Uterus (tissue), 4 donors: ENCODE data around the gene ZC3HAV1. TPM values are rescaled to one million over a fixed set of nuclear protein-coding genes. Genes with fewer than 3 reads are reported as not detected.
"Not testable (repeated sequence)": the region's sequence is repeated elsewhere in the genome, so short reads cannot be mapped to it uniquely, and the experiment has no call there.

Experiments
- DNase-seq, 2 donors: peaks; one replicate each; pipeline ENCODE4 v3.0.0-alpha.2; 2019 to 2020
- H3K27ac ChIP-seq, 2 donors: fragments of 200-600 bp; sonication (generic); 1 replicate in 1 of 2; 2 replicates in 1 of 2; pipeline ENCODE4 v1.5.1; 2016 to 2018
- H3K27me3 ChIP-seq, 2 donors: fragments of 200-600 bp; sonication (generic); one replicate each; pipeline ENCODE4 v1.5.1; 2018 to 2019; ENCODE audit warnings: control low read depth in 1 of 2
- H3K36me3 ChIP-seq, 2 donors: fragments of 200-600 bp; sonication (generic); one replicate each; pipeline ENCODE4 v1.5.1; 2019; ENCODE audit warnings: control low read depth in 1 of 2
- H3K4me1 ChIP-seq, 2 donors: fragments of 200-600 bp; sonication (generic); one replicate each; pipeline ENCODE4 v1.5.1; 2018 to 2019; ENCODE audit warnings: control low read depth in 1 of 2
- H3K4me3 ChIP-seq, 2 donors: fragments of 200-600 bp; sonication (generic); 1 replicate in 1 of 2; 2 replicates in 1 of 2; pipeline ENCODE4 v1.5.1; 2018 to 2019; ENCODE audit warnings: mild to moderate bottlenecking in 1 of 2
- H3K9me3 ChIP-seq, 2 donors: fragments of 200-600 bp; sonication (generic); one replicate each; pipeline ENCODE4 v1.5.1; 2019; ENCODE audit warnings: control low read depth in 1 of 2
- CTCF ChIP-seq, 4 experiments: fragments of 200-600 bp in 2 of 4; fragments of 450-650 bp in 2 of 4; sonication (generic) in 2 of 4; IDR thresholded peaks; one replicate each; pipeline ENCODE4 v1.5.1; 2016 to 2019; ENCODE audit warnings: antibody characterized with exemption in 4 of 4, mild to moderate bottlenecking in 2 of 4, moderate library complexity in 1 of 4
- POLR2A ChIP-seq, 2 donors: fragments of 450-650 bp; IDR thresholded peaks; one replicate each; pipeline ENCODE4 v1.6.1; 2016; ENCODE audit warnings: antibody characterized with exemption in 2 of 2, mild to moderate bottlenecking in 1 of 2, moderate library complexity in 1 of 2
- intact Hi-C: fragments of 100-400 bp; cut with DNase I; formaldehyde crosslinking; loops from one replicate; pipeline ENCODE4 v1.15.1; 2023; ENCODE audit warnings: low total_unique reads
- total RNA-seq, 4 donors: library from RNA; depleted of rRNA in 3 of 4; stranded (reverse); fragments of >200 nt in 3 of 4; gene quantifications; one replicate each; pipeline versions ENCODE4 v1.1.0 to v1.2.4, GENCODE V29; 2014 to 2023
- donor health status: DM: yes; HTN: yes; CAD: no.

The ZC3HAV1 gene
- total RNA-seq, 4 donors from 2014 or later: 14.1 to 39.7 (median 29.2) TPM

DNA sequence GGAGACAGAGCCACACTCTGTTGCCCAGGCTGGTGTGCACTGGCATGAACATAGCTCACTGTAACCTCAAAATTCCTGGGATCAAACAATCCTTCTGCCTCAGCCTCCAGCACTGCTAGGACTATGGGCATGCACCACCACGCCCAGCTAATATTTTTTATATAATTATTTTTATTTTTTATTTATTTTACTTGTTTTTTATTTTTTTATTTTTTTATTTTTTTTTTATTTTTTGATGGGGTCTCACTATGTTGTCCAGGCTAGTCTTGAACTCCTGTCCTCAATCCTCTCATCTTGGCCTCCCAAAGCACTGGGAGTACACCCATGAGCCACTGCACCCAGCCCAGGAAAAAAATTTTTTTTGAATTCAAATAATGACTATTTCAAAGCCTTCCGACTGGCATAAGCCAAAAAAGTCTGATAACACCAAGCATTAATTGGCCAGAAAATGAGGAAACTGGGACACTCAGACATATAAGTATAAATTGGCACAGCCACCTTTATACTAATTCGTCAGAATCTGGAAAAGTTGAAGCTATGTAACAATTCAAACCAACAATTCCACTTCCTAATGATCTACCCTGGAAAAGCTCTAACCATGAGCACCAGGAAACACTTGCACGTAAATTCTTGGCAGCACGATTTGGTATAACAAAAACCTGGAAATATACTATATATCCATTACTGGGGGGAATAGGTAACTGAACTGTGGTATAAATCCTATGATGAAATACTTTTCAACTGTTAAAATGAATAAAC lies 6.3 kb downstream of the ZC3HAV1 start:
- peaks cover 0 to 8% of the 10 kb centered on the region in 2 donors for H3K4me1 ChIP-seq
- no peaks in the 10 kb centered on the region for H3K36me3 ChIP-seq
- H3K27me3 ChIP-seq: no peaks in the 10 kb centered on the region
- H3K4me3 ChIP-seq: no peak overlapping the region
- DNase-seq: no peak
- peak overlapping the region in 1 of 2 donors; percentile 28 for H3K27ac ChIP-seq
- intact Hi-C loops: no loop called here
- H3K9me3 ChIP-seq: no peaks in the 10 kb centered on the region
- TF ChIP-seq POLR2A (IDR thresholded peaks at IDR 0.05): no peak
- no peak for TF ChIP-seq CTCF (IDR thresholded peaks at IDR 0.05)

- H3K4me1 ChIP-seq, H3K27me3 ChIP-seq, H3K4me3 ChIP-seq, DNase-seq, H3K36me3 ChIP-seq, intact Hi-C loops, H3K9me3 ChIP-seq, H3K27ac ChIP-seq: not testable (repeated sequence)
Observed at GRCh38 chr7:139101637-139102158, 7.8 kb downstream of the ZC3HAV1 start.

DNA sequence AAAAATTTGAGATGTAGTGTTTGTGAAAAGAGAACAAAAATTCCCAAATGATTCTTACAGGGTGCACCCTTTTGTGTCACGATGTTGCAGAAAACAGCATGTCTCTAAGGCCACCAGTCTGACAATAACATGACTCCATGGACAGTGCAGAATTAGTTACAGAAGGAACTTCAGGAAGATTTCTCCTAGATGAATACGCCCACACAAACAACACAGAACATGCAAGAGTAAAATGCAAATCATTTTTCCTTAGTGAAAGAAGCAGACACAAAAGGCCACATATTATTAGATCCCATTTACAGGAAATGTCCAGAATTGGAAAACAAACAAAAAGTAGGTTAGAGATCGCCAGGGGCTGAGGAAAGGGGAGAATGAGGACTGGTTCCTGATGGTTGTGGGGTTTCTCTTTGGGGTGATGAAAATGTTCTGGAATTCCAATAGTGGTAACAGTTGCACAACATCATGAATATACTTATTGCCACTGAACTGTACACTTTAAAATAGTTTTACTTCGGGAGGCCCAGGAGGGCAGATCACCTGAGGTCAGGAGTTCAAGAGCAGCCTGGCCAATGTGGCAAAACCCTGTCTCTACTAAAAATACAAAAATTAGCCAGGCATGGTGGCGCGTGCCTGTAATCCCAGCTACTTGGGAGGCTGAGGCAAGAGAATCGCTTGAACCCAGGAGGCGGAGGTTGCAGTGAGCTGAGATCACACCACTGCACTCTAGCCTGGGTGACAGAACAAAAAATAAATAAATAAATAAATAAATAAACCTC lies 10.2 kb downstream of the ZC3HAV1 start:
- Histone ChIP-seq H3K27me3 (no peaks in the 10 kb centered on the region), H3K27ac (no peak overlapping the region), H3K4me1 (no peaks in the 10 kb centered on the region), H3K36me3 (no peaks in the 10 kb centered on the region), H3K4me3 (no peak overlapping the region), H3K9me3 (no peaks in the 10 kb centered on the region)
- DNase-seq: no peak
- TF ChIP-seq CTCF (IDR thresholded peaks at IDR 0.05): no peak
- TF ChIP-seq POLR2A (IDR thresholded peaks at IDR 0.05): no peak
- intact Hi-C loops: no loop called here

GRCh38 chr7:139095194-139095659 lies 14.3 kb downstream of the ZC3HAV1 start:
- Histone ChIP-seq H3K4me1 (no peaks in the 10 kb centered on the region), H3K27me3 (no peaks in the 10 kb centered on the region), H3K4me3 (no peak overlapping the region), H3K27ac (no peak overlapping the region), H3K36me3 (no peaks in the 10 kb centered on the region), H3K9me3 (no peaks in the 10 kb centered on the region)
- TF ChIP-seq POLR2A (IDR thresholded peaks at IDR 0.05) (no peak), CTCF (IDR thresholded peaks at IDR 0.05) (no peak)
- intact Hi-C loops: no loop called here
- no peak for DNase-seq

GRCh38 chr7:139094596-139094995 lies 14.9 kb downstream of the ZC3HAV1 start:
- TF ChIP-seq CTCF (IDR thresholded peaks at IDR 0.05) (no peak), POLR2A (IDR thresholded peaks at IDR 0.05) (no peak)
- Histone ChIP-seq H3K27ac (no peak overlapping the region), H3K27me3 (no peaks in the 10 kb centered on the region), H3K4me3 (no peak overlapping the region), H3K9me3 (no peaks in the 10 kb centered on the region), H3K36me3 (no peaks in the 10 kb centered on the region), H3K4me1 (no peaks in the 10 kb centered on the region)
- DNase-seq: no peak
- intact Hi-C loops: no loop called here
